ENCODE results near the gene MAPK4.

DNA sequence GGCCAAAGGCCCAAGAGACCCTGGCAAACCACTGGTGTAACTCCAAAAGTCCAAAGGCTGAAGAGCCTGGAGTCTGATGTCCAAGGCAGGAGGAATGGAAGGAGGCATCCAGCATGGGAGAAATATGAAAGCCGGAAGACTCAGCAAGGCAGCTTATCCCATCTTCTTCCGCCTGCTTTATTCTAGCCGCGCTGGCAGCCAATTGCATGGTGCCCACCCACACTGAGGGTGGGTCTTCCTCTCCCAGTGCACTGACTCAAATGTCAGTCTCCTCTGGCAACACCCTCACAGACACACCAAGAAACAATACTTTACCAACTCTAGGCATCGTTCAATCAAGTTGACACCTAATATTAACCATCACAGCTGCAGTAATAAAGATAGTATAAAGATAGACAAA lies 34.1 kb downstream of the MAPK4 start:
- TF ChIP-seq, protein P1, sequence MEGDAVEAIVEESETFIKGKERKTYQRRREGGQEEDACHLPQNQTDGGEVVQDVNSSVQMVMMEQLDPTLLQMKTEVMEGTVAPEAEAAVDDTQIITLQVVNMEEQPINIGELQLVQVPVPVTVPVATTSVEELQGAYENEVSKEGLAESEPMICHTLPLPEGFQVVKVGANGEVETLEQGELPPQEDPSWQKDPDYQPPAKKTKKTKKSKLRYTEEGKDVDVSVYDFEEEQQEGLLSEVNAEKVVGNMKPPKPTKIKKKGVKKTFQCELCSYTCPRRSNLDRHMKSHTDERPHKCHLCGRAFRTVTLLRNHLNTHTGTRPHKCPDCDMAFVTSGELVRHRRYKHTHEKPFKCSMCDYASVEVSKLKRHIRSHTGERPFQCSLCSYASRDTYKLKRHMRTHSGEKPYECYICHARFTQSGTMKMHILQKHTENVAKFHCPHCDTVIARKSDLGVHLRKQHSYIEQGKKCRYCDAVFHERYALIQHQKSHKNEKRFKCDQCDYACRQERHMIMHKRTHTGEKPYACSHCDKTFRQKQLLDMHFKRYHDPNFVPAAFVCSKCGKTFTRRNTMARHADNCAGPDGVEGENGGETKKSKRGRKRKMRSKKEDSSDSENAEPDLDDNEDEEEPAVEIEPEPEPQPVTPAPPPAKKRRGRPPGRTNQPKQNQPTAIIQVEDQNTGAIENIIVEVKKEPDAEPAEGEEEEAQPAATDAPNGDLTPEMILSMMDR (conservative IDR thresholded peaks at IDR 0.05), result no peak
- no peak for TF ChIP-seq ZFX (IDR thresholded peaks at IDR 0.05)

Measured in C4-2B (cell line).